Loucy (cell line): ENCODE data around the gene RAI14.

Experiments used
- EZH2phosphoT487 ChIP-seq: fragments of 200-600 bp; IDR thresholded peaks from 2 replicates; pipeline ENCODE4 v1.6.1; 2018; ENCODE audit warnings: antibody characterized with exemption, mild to moderate bottlenecking, moderate library complexity, borderline replicate concordance
- TF ChIP-seq, protein P1 (sequence below): fragments of 200-600 bp; sonication (generic); conservative IDR thresholded peaks from 2 replicates; pipeline ENCODE4 v1.5.1; 2014; ENCODE audit warnings: mild to moderate bottlenecking, antibody characterized with exemption, low read length

DNA sequence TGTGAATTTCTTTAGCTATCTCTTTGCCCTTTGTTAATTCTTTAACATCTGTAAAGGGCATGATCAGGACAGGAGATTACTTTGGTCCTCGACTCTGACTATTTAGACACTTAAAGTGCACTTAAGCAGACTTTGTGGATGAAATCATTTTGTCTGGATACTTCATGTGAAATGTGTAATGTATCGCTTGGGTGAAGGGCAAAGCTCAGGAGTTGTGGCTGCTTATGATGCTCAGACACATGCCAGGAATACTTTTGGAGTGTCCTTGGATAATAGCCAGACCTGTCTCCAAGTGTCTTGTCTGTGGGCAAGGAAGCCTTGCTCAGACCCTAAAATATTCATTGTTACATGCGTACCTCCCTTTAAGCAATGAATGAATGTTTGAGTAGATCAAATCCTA, 87.8 kb downstream of the RAI14 start:
- TF ChIP-seq, protein P1, sequence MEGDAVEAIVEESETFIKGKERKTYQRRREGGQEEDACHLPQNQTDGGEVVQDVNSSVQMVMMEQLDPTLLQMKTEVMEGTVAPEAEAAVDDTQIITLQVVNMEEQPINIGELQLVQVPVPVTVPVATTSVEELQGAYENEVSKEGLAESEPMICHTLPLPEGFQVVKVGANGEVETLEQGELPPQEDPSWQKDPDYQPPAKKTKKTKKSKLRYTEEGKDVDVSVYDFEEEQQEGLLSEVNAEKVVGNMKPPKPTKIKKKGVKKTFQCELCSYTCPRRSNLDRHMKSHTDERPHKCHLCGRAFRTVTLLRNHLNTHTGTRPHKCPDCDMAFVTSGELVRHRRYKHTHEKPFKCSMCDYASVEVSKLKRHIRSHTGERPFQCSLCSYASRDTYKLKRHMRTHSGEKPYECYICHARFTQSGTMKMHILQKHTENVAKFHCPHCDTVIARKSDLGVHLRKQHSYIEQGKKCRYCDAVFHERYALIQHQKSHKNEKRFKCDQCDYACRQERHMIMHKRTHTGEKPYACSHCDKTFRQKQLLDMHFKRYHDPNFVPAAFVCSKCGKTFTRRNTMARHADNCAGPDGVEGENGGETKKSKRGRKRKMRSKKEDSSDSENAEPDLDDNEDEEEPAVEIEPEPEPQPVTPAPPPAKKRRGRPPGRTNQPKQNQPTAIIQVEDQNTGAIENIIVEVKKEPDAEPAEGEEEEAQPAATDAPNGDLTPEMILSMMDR, result no peak
- TF ChIP-seq EZH2phosphoT487, result no peak
